Activated naive CD4-positive, alpha-beta T cell treated with anti-CD3 and anti-CD28 coated beads, Interleukin-2, amount 10 ng/mL, durations not matched to agents 7 days and 5 days (primary cell): Measurements from ENCODE around the gene SDCCAG8.

Experiments
- CTCF ChIA-PET: fragments of 350-600 bp; sonication (Branson Sonifier 250); formaldehyde crosslinking; loops from one replicate; lab custom pipeline; 2021; ENCODE audit warnings: antibody characterized with exemption; lab: Charles Lee
- DNase-seq: peaks from one replicate; pipeline ENCODE4 v3.0.0-alpha.2; 2020
- H3K27ac Mint-ChIP-seq: one replicate; pipeline ENCODE4 v1.8.0; 2021; ENCODE audit warnings: mild to moderate bottlenecking, moderate library complexity, mixed read lengths
- H3K27me3 Mint-ChIP-seq: one replicate; pipeline ENCODE4 v1.8.0; 2021; ENCODE audit warnings: mild to moderate bottlenecking, mixed read lengths
- H3K36me3 Mint-ChIP-seq: one replicate; pipeline ENCODE4 v1.8.0; 2021; ENCODE audit warnings: mixed read lengths
- H3K4me1 Mint-ChIP-seq: one replicate; pipeline ENCODE4 v1.8.0; 2021; ENCODE audit warnings: mixed read lengths
- H3K4me3 Mint-ChIP-seq: one replicate; pipeline ENCODE4 v1.8.0; 2021; ENCODE audit warnings: mild to moderate bottlenecking, moderate library complexity, mixed read lengths
- H3K9me3 Mint-ChIP-seq: one replicate; pipeline ENCODE4 v1.8.0; 2021; ENCODE audit warnings: mixed read lengths

SDCCAG8 gene

GRCh38 chr1:243449373-243449772, 193.5 kb downstream of the SDCCAG8 start:
- H3K4me1 Mint-ChIP-seq: peaks cover 14% of the 10 kb centered on the region
- CTCF ChIA-PET: no interaction called here
- no peak overlapping the region for H3K27ac Mint-ChIP-seq
- no peaks in the 10 kb centered on the region for H3K9me3 Mint-ChIP-seq
- no peaks in the 10 kb centered on the region for H3K27me3 Mint-ChIP-seq
- H3K36me3 Mint-ChIP-seq: peaks cover 3% of the 10 kb centered on the region
- no peak overlapping the region for H3K4me3 Mint-ChIP-seq
- no peak for DNase-seq

GRCh38 chr1:243452092-243452491, 196.3 kb downstream of the SDCCAG8 start:
- H3K36me3 Mint-ChIP-seq: no peaks in the 10 kb centered on the region
- H3K9me3 Mint-ChIP-seq: no peaks in the 10 kb centered on the region
- H3K4me3 Mint-ChIP-seq: no peak overlapping the region
- DNase-seq: no peak
- no peaks in the 10 kb centered on the region for H3K27me3 Mint-ChIP-seq
- no peak overlapping the region for H3K27ac Mint-ChIP-seq
- H3K4me1 Mint-ChIP-seq: peaks cover 14% of the 10 kb centered on the region
- CTCF ChIA-PET: no interaction called here

- no peak overlapping the region for H3K27ac Mint-ChIP-seq
- H3K9me3 Mint-ChIP-seq: no peaks in the 10 kb centered on the region
- DNase-seq: no peak
- peaks cover 8% of the 10 kb centered on the region for H3K4me1 Mint-ChIP-seq
- H3K27me3 Mint-ChIP-seq: no peaks in the 10 kb centered on the region
- no peak overlapping the region for H3K4me3 Mint-ChIP-seq
- CTCF ChIA-PET: no interaction called here
- peaks cover 2% of the 10 kb centered on the region for H3K36me3 Mint-ChIP-seq
These were observed 198.6 kb downstream of the SDCCAG8 start for GRCh38 chr1:243454328-243454997.

- no peak overlapping the region for H3K4me3 Mint-ChIP-seq
- peaks cover 8% of the 10 kb centered on the region for H3K4me1 Mint-ChIP-seq
- DNase-seq: no peak
- peaks cover 2% of the 10 kb centered on the region for H3K36me3 Mint-ChIP-seq
- CTCF ChIA-PET: no interaction called here
- H3K27me3 Mint-ChIP-seq: no peaks in the 10 kb centered on the region
- no peaks in the 10 kb centered on the region for H3K9me3 Mint-ChIP-seq
- H3K27ac Mint-ChIP-seq: no peak overlapping the region
These were observed 200.2 kb downstream of the SDCCAG8 start for GRCh38 chr1:243455760-243456651.

- H3K36me3 Mint-ChIP-seq: peaks cover 6% of the 10 kb centered on the region
- no peaks in the 10 kb centered on the region for H3K9me3 Mint-ChIP-seq
- H3K4me1 Mint-ChIP-seq: peaks cover 8% of the 10 kb centered on the region
- H3K27ac Mint-ChIP-seq: no peak overlapping the region
- no peak for DNase-seq
- CTCF ChIA-PET: no interaction called here
- no peaks in the 10 kb centered on the region for H3K27me3 Mint-ChIP-seq
- no peak overlapping the region for H3K4me3 Mint-ChIP-seq
These were observed 201.6 kb downstream of the SDCCAG8 start for GRCh38 chr1:243457363-243457982.

- no peak overlapping the region for H3K27ac Mint-ChIP-seq
- no peak for DNase-seq
- CTCF ChIA-PET: interaction anchor here (1.1 kb wide), 1 partner anchor 140 kb away, joined by 3 read pairs; no protein-coding TSS in a partner anchor
- no peaks in the 10 kb centered on the region for H3K9me3 Mint-ChIP-seq
- no peak overlapping the region for H3K4me3 Mint-ChIP-seq
- H3K27me3 Mint-ChIP-seq: no peaks in the 10 kb centered on the region
- H3K36me3 Mint-ChIP-seq: peaks cover 7% of the 10 kb centered on the region
- H3K4me1 Mint-ChIP-seq: peaks cover 8% of the 10 kb centered on the region
These were observed 203.2 kb downstream of the SDCCAG8 start for GRCh38 chr1:243459059-243459458.

GRCh38 chr1:243461700-243462099, 205.9 kb downstream of the SDCCAG8 start:
- no peak overlapping the region for H3K27ac Mint-ChIP-seq
- peaks cover 7% of the 10 kb centered on the region for H3K36me3 Mint-ChIP-seq
- H3K9me3 Mint-ChIP-seq: no peaks in the 10 kb centered on the region
- H3K27me3 Mint-ChIP-seq: no peaks in the 10 kb centered on the region
- DNase-seq: no peak
- H3K4me1 Mint-ChIP-seq: peaks cover 8% of the 10 kb centered on the region
- CTCF ChIA-PET: interaction anchor here (0.5 kb wide), 1 partner anchor 18 kb away, joined by 4 read pairs; no protein-coding TSS in a partner anchor
- H3K4me3 Mint-ChIP-seq: no peak overlapping the region

GRCh38 chr1:243462929-243463697, 207.3 kb downstream of the SDCCAG8 start:
- no peak for DNase-seq
- no peak overlapping the region for H3K4me3 Mint-ChIP-seq
- no peaks in the 10 kb centered on the region for H3K9me3 Mint-ChIP-seq
- peaks cover 5% of the 10 kb centered on the region for H3K36me3 Mint-ChIP-seq
- H3K27me3 Mint-ChIP-seq: no peaks in the 10 kb centered on the region
- CTCF ChIA-PET: no interaction called here
- no peak overlapping the region for H3K27ac Mint-ChIP-seq
- H3K4me1 Mint-ChIP-seq: peaks cover 8% of the 10 kb centered on the region

GRCh38 chr1:243465081-243465480, 209.2 kb downstream of the SDCCAG8 start:
- Mint-ChIP-seq H3K27me3 (no peaks in the 10 kb centered on the region), H3K9me3 (no peaks in the 10 kb centered on the region), H3K4me3 (no peak overlapping the region), H3K4me1 (no peaks in the 10 kb centered on the region), H3K36me3 (peaks cover 5% of the 10 kb centered on the region), H3K27ac (no peak overlapping the region)
- CTCF ChIA-PET: interaction anchor here (0.7 kb wide), 1 partner anchor 315 kb away, joined by 3 read pairs; no protein-coding TSS in a partner anchor
- DNase-seq: no peak

- no peak overlapping the region for H3K27ac Mint-ChIP-seq
- H3K36me3 Mint-ChIP-seq: peaks cover 5% of the 10 kb centered on the region
These were observed 209.9 kb downstream of the SDCCAG8 start for GRCh38 chr1:243465738-243466137.

GRCh38 chr1:243469497-243469896, 213.7 kb downstream of the SDCCAG8 start:
- CTCF ChIA-PET: interaction anchor here (0.6 to 1.2 kb wide), 2 partner anchors 10 to 131 kb away, joined by 3 read pairs; no protein-coding TSS in a partner anchor
- Mint-ChIP-seq H3K36me3 (peaks cover 4% of the 10 kb centered on the region), H3K4me3 (no peak overlapping the region), H3K4me1 (peaks cover 6% of the 10 kb centered on the region), H3K9me3 (no peaks in the 10 kb centered on the region), H3K27me3 (no peaks in the 10 kb centered on the region), H3K27ac (no peak overlapping the region)
- no peak for DNase-seq

More at GRCh38 chr1:243465738-243466137, 209.9 kb downstream of the SDCCAG8 start:
- no peak for DNase-seq
- CTCF ChIA-PET: no interaction called here
- H3K4me3 Mint-ChIP-seq: no peak overlapping the region
- no peaks in the 10 kb centered on the region for H3K4me1 Mint-ChIP-seq
- no peaks in the 10 kb centered on the region for H3K27me3 Mint-ChIP-seq
- H3K9me3 Mint-ChIP-seq: no peaks in the 10 kb centered on the region

GRCh38 chr1:243470502-243470901, 214.7 kb downstream of the SDCCAG8 start:
- CTCF ChIA-PET: interaction anchor here (1.2 kb wide), 1 partner anchor 9 kb away, joined by 3 read pairs; no protein-coding TSS in a partner anchor
- H3K27me3 Mint-ChIP-seq: no peaks in the 10 kb centered on the region
- H3K36me3 Mint-ChIP-seq: peaks cover 4% of the 10 kb centered on the region
- DNase-seq: no peak
- H3K4me1 Mint-ChIP-seq: peaks cover 6% of the 10 kb centered on the region
- no peak overlapping the region for H3K27ac Mint-ChIP-seq
- H3K9me3 Mint-ChIP-seq: no peaks in the 10 kb centered on the region
- no peak overlapping the region for H3K4me3 Mint-ChIP-seq

GRCh38 chr1:243471026-243471685, 215.3 kb downstream of the SDCCAG8 start:
- H3K27ac Mint-ChIP-seq: no peak overlapping the region
- DNase-seq: no peak
- peaks cover 6% of the 10 kb centered on the region for H3K4me1 Mint-ChIP-seq
- no peaks in the 10 kb centered on the region for H3K9me3 Mint-ChIP-seq
- CTCF ChIA-PET: no interaction called here
- H3K4me3 Mint-ChIP-seq: no peak overlapping the region
- peaks cover 4% of the 10 kb centered on the region for H3K36me3 Mint-ChIP-seq
- no peaks in the 10 kb centered on the region for H3K27me3 Mint-ChIP-seq
